Measurements from ENCODE around the gene KIAA0753.

Gene KIAA0753

DNA sequence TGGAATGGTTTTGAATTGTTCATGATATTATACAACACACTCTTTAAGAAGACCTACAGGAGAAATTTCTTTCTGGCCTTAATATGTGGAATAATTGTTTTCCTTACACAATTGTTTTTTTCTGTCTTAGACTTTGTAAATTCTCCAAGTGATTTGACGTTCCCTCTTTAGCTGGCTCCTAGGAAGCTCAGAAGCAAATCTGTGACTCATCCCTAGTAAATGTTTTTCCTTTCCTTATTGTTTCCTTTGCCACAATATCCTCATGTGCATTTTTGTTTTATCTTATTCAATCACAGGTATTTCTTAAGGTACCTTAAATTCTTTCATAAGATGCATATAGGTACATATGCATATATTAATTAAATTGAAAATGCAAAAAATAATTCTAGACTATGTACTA, 13.5 kb downstream of the KIAA0753 start:
- Histone ChIP-seq H3K9me3 (ENCODE audit: severe bottlenecking) (no peaks in the 10 kb centered on the region), H3K27ac (no peak overlapping the region), H3K4me3 (ENCODE audit: low read depth, low read length) (no peak overlapping the region), H3K36me3 (peaks cover 69% of the 10 kb centered on the region), H3K27me3 (ENCODE audit: insufficient read depth, low read depth, severe bottlenecking) (no peaks in the 10 kb centered on the region)
- TF ChIP-seq, protein P1, sequence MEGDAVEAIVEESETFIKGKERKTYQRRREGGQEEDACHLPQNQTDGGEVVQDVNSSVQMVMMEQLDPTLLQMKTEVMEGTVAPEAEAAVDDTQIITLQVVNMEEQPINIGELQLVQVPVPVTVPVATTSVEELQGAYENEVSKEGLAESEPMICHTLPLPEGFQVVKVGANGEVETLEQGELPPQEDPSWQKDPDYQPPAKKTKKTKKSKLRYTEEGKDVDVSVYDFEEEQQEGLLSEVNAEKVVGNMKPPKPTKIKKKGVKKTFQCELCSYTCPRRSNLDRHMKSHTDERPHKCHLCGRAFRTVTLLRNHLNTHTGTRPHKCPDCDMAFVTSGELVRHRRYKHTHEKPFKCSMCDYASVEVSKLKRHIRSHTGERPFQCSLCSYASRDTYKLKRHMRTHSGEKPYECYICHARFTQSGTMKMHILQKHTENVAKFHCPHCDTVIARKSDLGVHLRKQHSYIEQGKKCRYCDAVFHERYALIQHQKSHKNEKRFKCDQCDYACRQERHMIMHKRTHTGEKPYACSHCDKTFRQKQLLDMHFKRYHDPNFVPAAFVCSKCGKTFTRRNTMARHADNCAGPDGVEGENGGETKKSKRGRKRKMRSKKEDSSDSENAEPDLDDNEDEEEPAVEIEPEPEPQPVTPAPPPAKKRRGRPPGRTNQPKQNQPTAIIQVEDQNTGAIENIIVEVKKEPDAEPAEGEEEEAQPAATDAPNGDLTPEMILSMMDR (IDR thresholded peaks at IDR 0.05; ENCODE audit: low read depth, low read length) = no peak
- no peak for DNase-seq

DNA sequence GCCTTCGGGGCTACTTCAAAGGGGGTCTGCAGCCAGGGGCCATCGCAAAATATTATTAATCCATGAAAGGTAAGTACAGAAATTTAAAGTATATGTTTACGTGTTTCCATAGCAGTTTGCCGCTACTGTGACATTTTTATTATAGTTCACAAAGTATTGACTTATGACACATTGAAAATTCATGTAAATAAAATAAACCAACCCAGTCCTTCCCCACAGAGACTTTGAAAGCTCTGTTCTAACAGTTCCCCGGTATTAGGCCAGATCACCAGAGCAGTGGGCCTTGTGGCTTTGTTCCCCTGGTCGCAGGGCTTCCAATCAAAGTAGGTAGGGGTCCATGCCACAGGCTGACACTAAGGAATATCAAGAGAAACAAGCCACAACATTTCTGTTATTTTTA, 13.9 kb downstream of the KIAA0753 start:
- Histone ChIP-seq H3K4me3 (ENCODE audit: low read depth, low read length) (no peak overlapping the region), H3K9me3 (ENCODE audit: severe bottlenecking) (no peaks in the 10 kb centered on the region), H3K36me3 (peaks cover 67% of the 10 kb centered on the region), H3K27me3 (ENCODE audit: insufficient read depth, low read depth, severe bottlenecking) (no peaks in the 10 kb centered on the region), H3K27ac (no peak overlapping the region)
- TF ChIP-seq, protein P1 (IDR thresholded peaks at IDR 0.05; ENCODE audit: low read depth, low read length) = no peak
- no peak for DNase-seq

DNA sequence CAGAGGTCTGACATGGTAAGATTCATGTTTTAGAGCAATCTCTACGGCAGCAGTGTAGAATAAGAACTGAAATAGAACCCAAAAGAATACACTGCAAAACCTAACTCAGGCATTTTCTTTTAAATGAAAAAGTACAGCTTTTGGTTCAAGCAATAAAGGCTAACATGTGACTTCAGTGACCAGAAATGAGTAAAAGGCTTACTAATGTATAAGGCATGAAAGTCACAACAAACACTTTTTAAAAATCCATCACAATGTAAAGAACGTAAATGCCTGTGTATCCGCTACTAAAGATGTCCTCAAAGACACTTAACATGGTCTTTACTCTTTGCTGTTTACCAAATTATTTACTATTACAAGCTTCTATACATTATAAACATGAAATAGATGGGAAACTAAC, 16.6 kb downstream of the KIAA0753 start:
- Histone ChIP-seq H3K27me3 (ENCODE audit: insufficient read depth, low read depth, severe bottlenecking) (no peaks in the 10 kb centered on the region), H3K9me3 (ENCODE audit: severe bottlenecking) (no peaks in the 10 kb centered on the region), H3K27ac (no peak overlapping the region), H3K4me3 (ENCODE audit: low read depth, low read length) (no peak overlapping the region), H3K36me3 (peaks cover 54% of the 10 kb centered on the region)
- TF ChIP-seq, protein P1 (IDR thresholded peaks at IDR 0.05; ENCODE audit: low read depth, low read length) = no peak
- DNase-seq = no peak

DNA sequence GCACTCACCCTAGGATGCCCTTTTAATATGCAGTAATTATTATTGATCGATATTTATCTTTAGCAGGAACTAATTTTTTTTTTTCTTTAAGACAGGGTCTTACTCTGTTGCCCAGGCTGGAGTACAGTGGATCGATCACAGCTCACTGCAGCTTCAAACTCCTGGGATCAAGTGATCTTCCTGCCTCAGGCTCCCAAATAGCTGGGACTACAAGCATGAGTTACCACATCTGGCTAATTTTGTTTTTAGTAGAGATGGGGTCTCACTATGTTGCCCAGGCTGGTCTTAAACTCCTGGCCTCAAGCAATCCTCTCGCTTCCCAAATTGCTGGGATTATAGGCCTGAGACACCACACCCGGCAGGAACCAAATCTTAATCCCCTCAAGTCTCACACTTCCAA, 29.3 kb downstream of the KIAA0753 start:
- Histone ChIP-seq H3K9me3 (ENCODE audit: severe bottlenecking) (no peaks in the 10 kb centered on the region), H3K27me3 (ENCODE audit: insufficient read depth, low read depth, severe bottlenecking) (no peaks in the 10 kb centered on the region), H3K27ac (no peak overlapping the region), H3K4me3 (ENCODE audit: low read depth, low read length) (no peak overlapping the region), H3K36me3 (peaks cover 68% of the 10 kb centered on the region)
- no peak for DNase-seq
- TF ChIP-seq, protein P1 (IDR thresholded peaks at IDR 0.05; ENCODE audit: low read depth, low read length) = no peak

DNA sequence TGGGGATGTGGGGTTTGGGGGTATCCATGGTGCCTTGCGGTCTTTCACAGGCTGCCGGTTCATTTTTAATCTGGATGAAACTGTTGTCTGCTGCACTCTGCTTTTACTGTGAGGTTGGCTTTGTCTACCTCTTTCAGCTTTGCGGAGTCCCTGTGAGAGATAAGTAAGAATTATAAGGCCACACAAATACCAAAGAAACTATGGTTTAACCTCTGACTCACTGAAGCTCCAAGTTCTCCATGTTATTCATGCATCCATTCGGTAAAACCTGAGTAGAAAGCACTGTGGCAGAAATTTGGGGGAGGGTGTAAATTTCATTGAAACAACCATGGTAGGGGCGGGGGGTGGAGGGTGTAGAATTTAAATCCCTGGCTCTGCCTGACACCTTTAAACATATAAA, 30.5 kb downstream of the KIAA0753 start:
- no peak for DNase-seq

DNA sequence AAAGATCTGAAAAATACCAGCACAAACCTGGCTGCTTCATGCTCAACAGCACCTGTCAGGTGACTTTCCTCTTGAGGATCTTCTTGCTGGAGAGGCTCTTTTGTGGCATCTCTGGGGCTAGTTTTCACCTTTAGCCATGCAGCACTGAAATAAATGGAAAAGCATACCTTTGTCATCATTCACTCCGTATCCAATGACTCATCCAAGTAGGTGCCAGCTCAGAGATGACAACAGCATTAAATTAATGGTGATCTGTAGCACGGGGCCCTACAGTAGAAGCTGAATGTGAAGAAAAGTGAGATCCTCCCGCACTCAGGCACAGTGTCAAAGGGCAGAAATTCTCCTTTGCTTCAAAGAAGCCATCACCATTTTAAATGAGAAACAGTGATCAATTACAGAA, 32.2 kb downstream of the KIAA0753 start:
- TF ChIP-seq, protein P1 (IDR thresholded peaks at IDR 0.05; ENCODE audit: low read depth, low read length) = no peak

More for the DNA sequence above, 30.5 kb downstream of the KIAA0753 start:
- TF ChIP-seq, protein P1 (IDR thresholded peaks at IDR 0.05; ENCODE audit: low read depth, low read length) = no peak
- H3K27me3 ChIP-seq (ENCODE audit: insufficient read depth, low read depth, severe bottlenecking) = no peaks in the 10 kb centered on the region
- H3K36me3 ChIP-seq = peaks cover 74% of the 10 kb centered on the region
- H3K27ac ChIP-seq = no peak overlapping the region
- H3K4me3 ChIP-seq (ENCODE audit: low read depth, low read length) = no peak overlapping the region
- H3K9me3 ChIP-seq (ENCODE audit: severe bottlenecking) = no peaks in the 10 kb centered on the region

More for the DNA sequence above, 32.2 kb downstream of the KIAA0753 start:
- Histone ChIP-seq H3K27ac (no peak overlapping the region), H3K27me3 (ENCODE audit: insufficient read depth, low read depth, severe bottlenecking) (no peaks in the 10 kb centered on the region), H3K36me3 (peaks cover 69% of the 10 kb centered on the region), H3K9me3 (ENCODE audit: severe bottlenecking) (no peaks in the 10 kb centered on the region), H3K4me3 (ENCODE audit: low read depth, low read length) (no peak overlapping the region)
- no peak for DNase-seq

Measured in WERI-Rb-1 (cell line).